D721Med (cell line): ENCODE measurements around the gene TMEM17.

ENCODE experiments used
- DNase-seq: peaks from one replicate; pipeline ENCODE4 v3.0.0; 2011; ENCODE audit warnings: low spot score; ENCODE audit not compliant: insufficient read length
- FAIRE-seq: peaks from 2 replicates; lab custom pipeline; 2011; peaks lifted over from hg19 to GRCh38; lab: Jason Lieb, UNC
- CTCF ChIP-seq: IDR thresholded peaks from 2 replicates; pipeline ENCODE4 v1.5.1; 2012; ENCODE audit warnings: mild to moderate bottlenecking, control low read depth; ENCODE audit not compliant: insufficient read depth; ENCODE audit errors: missing control alignments

TMEM17 gene

GRCh38 chr2:62495761-62496160 is 10.2 kb downstream of the TMEM17 start:
- DNase-seq (no peak), FAIRE-seq (no peak)
- TF ChIP-seq CTCF, result no peak

GRCh38 chr2:62492048-62492447 is 13.9 kb downstream of the TMEM17 start:
- no peak for DNase-seq
- no peak for FAIRE-seq
- TF ChIP-seq CTCF, result no peak

GRCh38 chr2:62489702-62490101 is 16.3 kb downstream of the TMEM17 start:
- FAIRE-seq, result no peak
- TF ChIP-seq CTCF, result no peak

GRCh38 chr2:62489162-62489561 is 16.8 kb downstream of the TMEM17 start:
- TF ChIP-seq CTCF, result no peak
- DNase-seq (no peak), FAIRE-seq (no peak)

More at GRCh38 chr2:62489702-62490101, 16.3 kb downstream of the TMEM17 start:
- DNase-seq, result no peak

GRCh38 chr2:62486439-62486765 is 19.6 kb downstream of the TMEM17 start:
- FAIRE-seq, result no peak
- no peak for DNase-seq
- TF ChIP-seq CTCF, result no peak

- FAIRE-seq (no peak), DNase-seq (no peak)
- TF ChIP-seq CTCF, result no peak
Measured at GRCh38 chr2:62485761-62486438, 20.1 kb downstream of the TMEM17 start.

GRCh38 chr2:62482558-62483352 is 23.2 kb downstream of the TMEM17 start:
- DNase-seq, result no peak
- TF ChIP-seq CTCF, result no peak
- no peak for FAIRE-seq
